Measurements from ENCODE around the gene HLCS.
"Not testable (repeated sequence)": the region's sequence is repeated elsewhere in the genome, so short reads cannot be mapped to it uniquely, and the experiment has no call there.

HLCS gene

DNA sequence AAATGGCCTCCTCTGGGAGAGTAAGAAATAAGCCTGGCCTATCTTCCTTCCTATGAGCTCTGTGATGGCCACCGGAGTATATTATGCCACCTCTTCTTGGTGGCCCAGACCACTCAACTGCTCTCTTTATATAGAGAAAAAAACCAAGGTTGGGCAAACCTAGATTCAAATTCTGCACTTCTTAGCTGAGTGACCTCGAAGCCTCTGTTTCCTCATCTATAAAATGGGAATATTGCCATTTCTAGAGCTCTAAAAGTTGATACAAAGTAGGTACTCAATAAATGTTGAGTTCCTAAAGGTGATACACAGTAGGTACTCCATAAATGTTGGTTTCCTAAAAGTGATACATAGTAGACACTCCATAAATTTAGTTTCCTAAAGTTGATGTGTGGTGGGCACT lies 120.7 kb downstream of the HLCS start:
- DNase-seq: no peak

- DNase-seq: no peak
Observed at GRCh38 chr21:36845070-36845469, 121.4 kb downstream of the HLCS start.

DNA sequence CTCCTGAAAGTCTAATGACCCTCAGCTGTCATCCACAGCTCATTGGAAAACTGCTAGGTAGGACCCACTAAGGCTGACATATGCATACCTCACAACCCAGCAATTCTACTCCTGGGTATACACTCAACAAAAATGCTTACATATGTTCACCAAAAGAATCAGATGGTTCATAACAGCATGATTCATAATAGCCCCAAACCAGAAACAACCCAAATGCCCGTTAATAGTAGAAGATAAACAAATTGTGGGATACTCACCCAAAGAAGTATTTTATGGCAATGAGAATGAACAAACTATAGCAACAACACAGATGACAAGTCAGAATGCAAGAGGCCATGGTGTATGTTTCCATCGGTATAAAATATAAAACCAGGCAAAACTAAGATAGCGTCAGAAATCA lies 124.6 kb downstream of the HLCS start:
- DNase-seq: no peak

DNA sequence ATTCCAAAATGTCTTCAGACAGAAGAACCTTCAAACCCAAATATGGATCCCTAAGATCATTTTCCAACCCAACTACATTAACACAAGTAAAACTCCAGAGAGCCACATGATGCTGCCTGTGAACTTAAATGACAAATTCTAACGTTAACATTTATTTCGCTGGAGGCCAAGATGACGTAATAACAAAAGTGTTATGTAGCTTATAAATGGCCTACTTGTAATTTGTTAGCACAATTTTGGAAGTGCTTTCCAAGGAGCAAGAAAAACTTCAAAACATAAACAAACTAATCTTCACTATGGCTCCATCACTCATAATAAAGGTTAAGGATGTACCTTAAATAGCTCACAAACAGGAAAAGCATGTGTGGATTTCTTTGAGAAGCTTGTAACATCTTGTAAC lies 126.7 kb downstream of the HLCS start:
- DNase-seq: no peak

DNA sequence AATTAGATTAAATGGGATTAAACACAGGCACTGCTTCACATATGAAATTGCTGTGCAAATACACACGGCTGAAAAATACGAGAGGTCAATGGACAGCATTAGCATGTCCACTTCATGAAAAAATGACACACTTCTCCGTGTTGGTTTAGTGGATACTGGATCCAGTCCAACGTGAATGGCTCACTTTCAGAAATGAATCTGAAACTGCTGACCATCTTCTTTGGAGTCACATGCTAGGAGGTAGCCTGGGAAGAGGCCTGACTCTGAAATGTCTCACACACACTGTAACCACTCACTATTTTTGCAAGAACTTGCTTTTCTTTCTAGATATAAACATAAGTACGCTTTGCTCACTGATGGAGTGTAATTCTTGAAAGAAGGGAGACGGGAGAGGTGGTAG lies 127.3 kb downstream of the HLCS start:
- DNase-seq: no peak

DNA sequence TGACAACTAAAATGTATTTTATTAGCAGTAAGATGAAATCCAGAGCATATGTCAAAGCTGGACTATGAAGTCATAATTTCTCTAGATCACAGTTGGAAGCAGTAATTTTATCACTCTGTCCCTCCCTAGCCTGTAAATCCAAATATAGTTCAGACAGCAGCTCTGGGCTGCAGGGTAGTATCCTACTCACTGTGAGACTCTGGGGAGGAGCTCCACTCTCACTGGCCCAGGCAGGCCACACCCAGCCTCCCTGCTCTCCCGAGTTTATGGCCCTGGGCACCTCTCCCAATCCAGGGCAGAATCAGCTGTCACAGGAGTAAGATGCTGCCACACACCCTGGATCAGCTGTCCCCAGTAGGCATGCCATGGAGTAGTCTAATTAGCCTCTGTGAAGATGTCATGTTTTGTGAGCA lies 131.1 kb downstream of the HLCS start:
- no peak for DNase-seq

- DNase-seq: no peak
Observed at GRCh38 chr21:36834192-36834591, 132.3 kb downstream of the HLCS start.

DNA sequence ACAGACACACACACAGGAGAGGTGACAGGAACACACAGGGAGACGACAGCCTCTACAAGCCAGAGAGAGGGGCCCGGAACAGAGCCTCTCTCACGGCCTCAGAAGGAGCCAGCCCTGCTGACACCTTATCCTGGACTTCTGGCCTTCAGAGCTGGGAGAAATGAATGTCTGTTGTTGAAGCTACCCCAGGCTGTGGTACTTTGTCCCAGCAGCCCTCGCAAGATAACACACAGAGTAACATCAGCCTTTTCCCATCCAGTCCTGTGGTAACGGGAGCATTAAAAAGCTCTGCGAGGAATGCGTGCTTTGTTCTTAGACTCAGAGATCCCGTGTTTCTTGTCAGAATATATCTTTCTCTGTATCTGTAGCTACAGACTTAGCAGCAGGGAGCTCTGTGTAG lies 136.4 kb downstream of the HLCS start:
- DNase-seq: no peak

DNA sequence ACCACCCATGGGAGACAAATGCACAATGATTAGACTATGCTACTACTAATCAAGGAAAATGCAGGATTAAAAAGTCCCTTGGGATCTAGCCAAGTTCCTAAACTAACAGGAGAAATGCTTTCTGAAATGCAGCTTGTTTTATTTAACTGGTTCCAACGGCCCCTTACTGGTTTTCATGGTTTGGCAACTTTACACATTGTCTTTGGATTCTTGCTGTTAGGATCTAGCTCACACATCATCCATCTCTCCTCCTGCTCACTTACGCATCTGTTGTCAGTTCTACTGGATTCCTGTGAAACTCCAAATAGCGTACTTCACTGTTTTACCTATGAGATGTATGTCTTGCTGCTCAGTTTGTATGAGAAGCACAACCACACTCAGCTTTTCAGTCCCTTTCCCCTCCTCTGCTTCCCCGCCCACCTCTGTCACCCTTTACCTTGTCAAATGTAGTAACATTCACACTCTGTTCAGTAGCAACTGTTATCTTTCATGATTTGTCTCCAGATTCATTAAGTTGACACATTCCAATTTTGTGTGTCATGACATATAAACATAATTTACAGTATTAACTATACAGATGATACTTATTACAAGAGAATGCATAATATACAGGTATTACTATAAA lies 137.5 kb downstream of the HLCS start:
- DNase-seq: no peak

DNA sequence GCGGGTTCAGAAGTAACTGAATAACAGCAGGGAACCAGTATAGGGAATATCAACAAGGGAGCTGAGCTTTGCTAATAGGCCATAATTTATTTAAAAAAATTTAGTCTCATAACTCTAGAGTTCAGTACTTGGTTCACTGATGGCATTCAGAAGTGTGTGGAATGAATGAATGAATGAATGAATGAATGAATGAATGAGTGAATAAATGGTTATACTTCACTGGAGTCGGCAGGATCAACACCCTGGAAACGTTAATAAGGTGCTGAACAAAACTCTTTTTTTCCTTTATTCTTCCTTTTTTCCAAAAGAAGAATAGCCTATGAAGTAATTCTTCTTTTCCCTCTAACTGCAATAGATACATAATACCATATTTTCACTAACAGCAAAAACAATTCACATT lies 138.3 kb downstream of the HLCS start:
- no peak for DNase-seq

DNA sequence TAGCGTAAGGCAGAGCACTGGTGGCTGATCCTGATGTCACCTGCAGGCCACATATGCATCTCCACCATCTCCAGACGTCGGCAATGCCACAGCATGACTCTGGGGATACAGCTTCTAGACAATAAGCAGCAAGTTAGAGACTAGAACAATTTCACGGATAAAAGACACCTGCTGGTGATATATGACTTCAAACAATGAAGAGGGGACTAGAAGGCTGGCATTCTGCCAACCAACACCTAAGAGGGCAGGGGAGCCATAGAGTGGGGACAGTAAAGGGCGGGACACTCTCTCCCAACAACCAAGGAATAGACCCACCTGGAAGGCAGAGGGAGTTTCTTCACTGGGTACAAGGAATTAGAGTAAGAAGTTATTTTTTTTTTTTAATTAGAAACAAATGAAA lies 140.8 kb downstream of the HLCS start:
- DNase-seq: no peak

DNA sequence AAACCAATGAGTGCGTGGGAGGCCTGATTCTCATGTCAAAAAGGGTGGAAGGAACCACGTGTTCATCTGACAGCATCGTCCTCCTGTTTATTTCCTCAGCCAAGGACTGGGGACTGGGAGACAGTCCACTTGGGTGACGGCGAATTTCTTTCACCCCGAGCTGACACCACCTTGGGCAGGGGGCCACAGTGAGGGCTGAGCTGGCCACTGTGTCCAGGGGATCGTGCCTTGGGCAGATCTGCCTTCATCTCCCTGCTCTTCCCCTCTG lies 145.5 kb downstream of the HLCS start:
- DNase-seq: no peak

DNA sequence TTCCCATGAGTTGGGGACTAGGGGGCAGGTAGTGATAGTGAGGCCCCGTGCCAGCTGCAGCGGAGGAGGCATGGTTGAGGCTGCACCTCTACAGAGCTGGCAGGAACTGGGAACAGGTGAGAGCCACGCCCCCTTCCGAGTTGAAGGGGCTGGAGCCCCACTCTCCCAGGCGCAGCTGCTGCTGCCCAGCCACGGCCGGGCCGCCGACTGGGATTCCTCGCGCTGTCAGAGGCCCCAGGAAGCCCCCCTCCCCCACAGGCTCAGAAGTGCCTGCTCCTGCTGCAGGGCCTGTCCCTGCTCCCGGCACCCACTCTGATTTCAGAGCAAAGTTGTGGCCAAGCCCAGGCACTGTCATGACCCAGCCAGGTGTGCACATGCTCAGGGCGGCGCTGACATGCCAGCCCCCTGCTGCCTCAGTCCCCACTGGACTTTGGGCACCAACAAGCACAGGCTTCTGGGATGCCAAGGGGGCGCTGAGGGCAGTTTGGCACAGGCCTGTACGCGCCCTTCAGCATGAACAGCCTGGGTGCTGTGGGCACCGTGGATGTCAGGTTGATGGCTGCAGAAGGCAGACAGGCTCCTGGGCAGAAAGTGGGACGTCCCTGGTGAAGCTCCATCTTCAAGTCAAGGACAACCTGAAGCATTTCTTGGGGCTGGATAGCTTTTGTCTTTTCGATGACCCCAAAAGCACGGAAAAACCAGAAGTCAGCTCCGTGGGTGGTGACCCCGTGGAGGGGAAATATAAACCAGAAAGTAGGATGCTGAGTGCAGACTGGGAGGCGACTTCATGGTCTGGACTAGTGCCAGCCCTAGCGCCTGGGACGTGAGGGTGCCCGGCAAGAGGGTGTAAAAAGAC lies 146.1 kb downstream of the HLCS start:
- no peak for DNase-seq

DNA sequence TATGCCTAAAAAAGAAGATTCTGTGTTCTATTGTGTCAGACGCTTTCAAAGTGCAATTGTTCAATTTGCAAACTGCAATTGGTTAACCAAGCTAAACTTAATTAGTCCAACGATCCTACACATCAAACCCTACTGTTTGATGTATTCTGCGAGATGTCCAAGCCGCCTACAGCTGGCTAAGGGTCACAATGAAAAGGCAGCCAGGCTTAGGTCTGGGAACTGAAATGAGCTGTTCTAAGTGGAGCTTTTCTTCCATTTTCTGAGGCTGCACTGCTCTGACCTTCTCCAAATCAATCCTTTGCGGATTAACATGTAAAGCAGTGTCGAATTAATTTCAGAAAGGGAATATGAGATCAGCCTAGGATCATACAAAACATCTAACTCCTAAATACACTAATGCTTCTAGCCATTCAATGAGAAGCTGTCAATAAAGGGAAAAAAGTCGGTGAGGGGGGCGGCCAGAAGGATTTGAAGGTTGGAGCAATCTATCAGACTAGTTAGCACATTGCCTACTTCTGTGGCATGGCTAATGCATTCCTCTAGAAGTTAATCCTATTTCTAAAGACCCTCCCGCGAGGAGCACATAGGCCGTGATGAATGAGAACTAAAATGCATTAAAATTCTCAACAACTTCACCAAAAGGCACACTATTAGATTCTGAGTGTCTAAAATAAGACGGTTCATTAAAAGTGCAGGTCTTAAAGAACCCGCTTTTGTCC lies 148.6 kb downstream of the HLCS start:
- DNase-seq: no peak

DNA sequence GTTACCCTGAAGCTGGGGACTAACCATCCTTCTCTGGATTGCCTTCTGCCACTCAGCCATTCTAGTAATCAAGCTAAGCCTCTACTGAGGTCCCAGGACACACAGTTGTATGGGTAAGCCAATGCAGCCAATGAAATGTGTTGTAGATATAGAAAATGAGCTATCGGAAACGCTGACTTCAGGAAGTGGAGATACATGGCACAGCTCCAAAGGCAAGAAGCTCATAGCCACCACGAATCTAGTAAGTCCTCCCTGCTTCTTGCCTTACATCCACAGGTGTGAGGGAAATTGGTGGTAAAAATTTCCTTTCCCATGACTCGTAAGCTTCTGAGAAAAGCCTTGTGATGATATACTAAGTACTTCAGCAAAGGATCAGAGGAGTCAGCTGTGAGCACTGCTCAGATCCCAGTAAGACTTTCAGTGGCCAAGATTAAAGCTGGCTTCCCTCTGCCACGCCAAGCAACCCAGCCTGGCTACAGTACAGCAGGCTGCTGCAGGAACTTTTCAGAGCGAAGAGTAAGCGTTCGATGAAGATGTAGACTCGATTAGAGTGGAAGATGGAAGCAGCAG lies 149.8 kb downstream of the HLCS start:
- DNase-seq: no peak

- DNase-seq: not testable (repeated sequence)
Observed at GRCh38 chr21:36816026-36816425, 150.4 kb downstream of the HLCS start.

DNA sequence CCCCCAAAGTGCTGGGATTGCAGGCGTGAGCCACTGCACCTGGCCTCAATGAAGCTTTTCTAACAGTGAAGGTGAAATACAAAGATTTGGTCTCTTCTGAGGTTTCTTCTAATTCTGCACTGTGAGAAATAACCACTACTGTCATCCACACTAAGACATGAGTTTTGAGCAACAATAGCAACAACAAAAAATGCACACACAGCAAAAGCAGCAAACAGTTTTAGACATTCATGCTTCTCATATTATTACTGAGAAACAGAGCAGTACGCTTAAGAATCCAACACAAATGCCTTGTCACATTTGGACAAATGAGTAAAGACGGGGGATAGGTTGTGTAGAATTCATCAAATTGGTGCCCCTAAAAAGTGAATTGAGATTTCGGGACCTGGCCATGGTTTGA lies 151.2 kb downstream of the HLCS start:
- DNase-seq: no peak

- no peak for DNase-seq
Observed at GRCh38 chr21:36813052-36813451, 153.4 kb downstream of the HLCS start.

DNA sequence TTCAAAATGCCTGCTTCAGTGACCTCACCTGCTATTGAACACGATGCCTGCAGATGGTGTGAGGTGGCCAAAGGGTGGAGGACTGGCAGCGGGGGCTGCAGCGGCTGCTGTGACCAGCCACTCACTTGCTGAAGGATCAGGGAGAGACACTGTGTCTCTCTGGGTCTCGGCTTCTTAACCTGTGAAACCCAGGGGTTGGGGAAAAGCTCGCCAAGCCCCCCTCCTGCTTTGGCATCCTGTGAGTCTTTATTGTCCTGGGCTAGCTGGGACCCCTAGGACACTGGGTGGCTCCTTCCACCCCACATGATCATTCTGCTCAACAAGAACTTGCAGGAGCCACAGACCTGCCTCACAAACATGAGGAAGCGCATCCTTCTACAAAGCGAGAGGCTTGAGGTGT lies 154.7 kb downstream of the HLCS start:
- no peak for DNase-seq

DNA sequence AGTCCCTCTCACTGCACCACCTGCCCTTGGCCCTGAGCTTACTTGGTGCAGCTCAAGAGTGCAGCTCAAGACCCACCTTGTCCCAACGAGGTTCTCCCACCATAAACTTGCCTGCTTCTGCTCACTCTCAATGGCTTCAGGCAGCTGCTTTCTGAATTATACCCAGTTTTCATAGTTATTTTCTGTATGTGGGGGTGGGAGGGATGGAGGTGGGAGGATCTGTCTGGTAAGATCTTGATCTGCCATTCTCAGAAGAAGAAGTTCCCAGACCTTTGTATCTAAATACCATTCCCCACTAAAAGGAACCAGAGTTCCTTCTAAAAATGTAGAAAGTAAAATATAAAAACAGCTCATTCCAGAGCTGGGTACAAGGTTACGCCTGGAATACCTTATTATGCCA lies 156.0 kb downstream of the HLCS start:
- no peak for DNase-seq

DNA sequence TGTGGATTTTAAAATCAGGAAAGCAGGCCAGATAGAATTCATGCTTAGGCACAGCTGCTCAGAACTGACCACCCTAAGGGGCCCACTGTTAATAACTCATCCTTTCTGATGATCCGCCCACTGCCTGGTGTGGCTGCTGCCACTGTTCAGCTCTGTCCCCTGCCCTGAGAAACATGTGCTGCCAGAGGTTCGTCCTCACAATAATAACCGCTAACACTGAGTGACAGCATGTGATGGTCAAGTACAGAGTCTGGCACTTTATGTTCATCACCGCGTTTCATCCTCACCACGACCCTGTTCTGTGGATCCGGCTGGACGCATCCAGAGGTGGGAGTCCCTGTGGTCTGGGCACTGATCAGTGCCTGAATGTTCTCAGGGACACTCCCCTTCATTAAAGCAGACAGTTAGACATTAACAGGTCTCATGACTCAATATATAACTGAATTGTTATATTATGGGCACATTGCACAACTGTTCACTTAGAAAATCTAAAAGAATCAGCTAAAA lies 159.0 kb downstream of the HLCS start:
- no peak for DNase-seq

DNA sequence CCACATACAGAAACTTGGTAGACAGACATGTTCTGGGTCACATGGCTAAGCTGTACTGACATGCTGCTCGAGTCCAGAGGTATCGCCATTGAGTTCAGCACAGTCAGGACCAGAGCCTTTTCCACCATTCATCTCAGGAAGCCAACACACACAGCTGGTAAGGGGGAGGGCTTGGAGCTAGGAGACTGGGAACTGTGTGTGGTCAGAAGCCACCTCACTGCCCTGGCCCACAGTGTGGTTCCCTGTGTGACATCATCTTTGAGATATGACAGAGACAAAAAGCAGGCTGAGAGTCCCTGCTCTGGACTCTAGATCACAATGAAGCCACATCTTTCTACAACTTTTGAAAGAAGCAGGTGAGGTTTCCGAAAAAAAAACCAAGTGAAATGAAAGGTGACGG lies 160.4 kb downstream of the HLCS start:
- no peak for DNase-seq

- DNase-seq: no peak
Observed at GRCh38 chr21:36804874-36805611, 161.4 kb downstream of the HLCS start.

All from stimulated activated naive CD4-positive, alpha-beta T cell (primary cell).